HCT116 (cell line): ENCODE measurements around the gene DGCR8. TPM values are rescaled to one million over a fixed set of nuclear protein-coding genes. Genes with fewer than 3 reads are reported as not detected.

Experiments
- ATAC-seq: fragments of 200-7000 bp; cut with Tn5 transposase; 2 replicates; pipeline ENCODE4 v1.9.1; 2020; ENCODE audit warnings: mild to moderate bottlenecking, moderate library complexity
- BruUV-seq: library from RNA; stranded (reverse); fragments of 400-500 nt; replicated peaks from 2 replicates; lab custom pipeline; 2021; lab: Mats Ljungman, UMichigan
- CTCF ChIA-PET: fragments of 300-600 bp; sonication (Branson Sonifier 250); formaldehyde crosslinking; loops from one replicate; lab custom pipeline; 2021; ENCODE audit warnings: antibody characterized with exemption; lab: Charles Lee
- POLR2A ChIA-PET: fragments of 300-600, 350-600 bp; sonication (Branson Sonifier 250); formaldehyde crosslinking; loops from one replicate; lab custom pipeline; 2021; ENCODE audit warnings: antibody characterized with exemption; lab: Charles Lee
- RAD21 ChIA-PET, 2 experiments: fragments of 300-600 bp; sonication (Branson Sonifier 250); formaldehyde crosslinking; loops; one replicate each; lab custom pipeline; 2023; ENCODE audit warnings: low total read pairs in 2 of 2; ENCODE audit not compliant: uncharacterized antibody in 2 of 2, unreplicated experiment in 2 of 2, low non-redundant PET in 1 of 2; lab: Charles Lee
- DNase-seq: peaks from one replicate; pipeline ENCODE4 v3.0.0-alpha.2; 2010; ENCODE audit warnings: low read depth, low spot score
- H2AFZ ChIP-seq: fragments of 200-600 bp; shearing (Covaris generic), sonication (generic); 2 replicates; pipeline ENCODE4 v1.6.1; 2017; ENCODE audit warnings: low read depth, mixed run types, mixed read lengths, antibody characterized with exemption, low read length; ENCODE audit not compliant: poor library complexity, severe bottlenecking
- H3K27ac ChIP-seq: 2 replicates; pipeline ENCODE4 v1.5.1; 2012; ENCODE audit warnings: low read depth, low read length
- H3K27me3 ChIP-seq: fragments of 200-600 bp; sonication (generic); 2 replicates; pipeline ENCODE4 v1.6.1; 2016; ENCODE audit warnings: mixed run types, low read length, mixed read lengths; ENCODE audit not compliant: insufficient read depth
- H3K36me3 ChIP-seq, 2 experiments: fragments of 200-500 bp in 1 of 2; fragments of 200-600 bp in 1 of 2; sonication (Bioruptor generic) in 1 of 2; sonication (generic) in 1 of 2; 2 replicates each; pipeline versions ENCODE4 v1.5.1 to v1.6.1; 2014 to 2016; ENCODE audit warnings: low read length in 2 of 2, inconsistent platforms in 1 of 2, mixed read lengths in 1 of 2, mixed run types in 1 of 2; ENCODE audit not compliant: insufficient read depth in 2 of 2, control insufficient read depth in 1 of 2
- H3K4me1 ChIP-seq, 2 experiments: fragments of 200-600 bp in 1 of 2; sonication (generic) in 1 of 2; 2 replicates each; pipeline versions ENCODE4 v1.5.1 to v1.6.1; 2012 to 2017; ENCODE audit warnings: low read length in 2 of 2, inconsistent platforms in 1 of 2, mild to moderate bottlenecking in 1 of 2, mixed read lengths in 1 of 2, mixed run types in 1 of 2, moderate library complexity in 1 of 2; ENCODE audit not compliant: insufficient read depth in 2 of 2, control insufficient read depth in 1 of 2
- H3K4me2 ChIP-seq: fragments of 200-600 bp; sonication (generic); 2 replicates; pipeline ENCODE4 v1.6.1; 2017; ENCODE audit warnings: mixed run types, low read length, mixed read lengths
- H3K4me3 ChIP-seq, 2 experiments: fragments of 200-600 bp in 1 of 2; sonication (generic) in 1 of 2; replicated peaks in 1 of 2; 2 replicates each; pipeline ENCODE4 v1.5.1; 2011 to 2016; ENCODE audit warnings: low read length in 2 of 2, control low read depth in 1 of 2, low read depth in 1 of 2, mild to moderate bottlenecking in 1 of 2, mixed read lengths in 1 of 2, mixed run types in 1 of 2
- H3K79me2 ChIP-seq: fragments of 200-600 bp; sonication (generic); 2 replicates; pipeline ENCODE4 v1.6.1; 2017; ENCODE audit warnings: mild to moderate bottlenecking, mixed run types, low read length, moderate library complexity, mixed read lengths; ENCODE audit not compliant: insufficient read depth
- H3K9ac ChIP-seq: fragments of 200-600 bp; sonication (generic); 2 replicates; pipeline ENCODE4 v1.6.1; 2016; ENCODE audit warnings: low read length, mixed read lengths
- H3K9me2 ChIP-seq: fragments of 200-600 bp; sonication (generic), shearing (Covaris generic); 2 replicates; pipeline ENCODE4 v1.6.1; 2017; ENCODE audit warnings: mixed run types, mild to moderate bottlenecking, moderate library complexity; ENCODE audit not compliant: insufficient read depth
- H3K9me3 ChIP-seq, 2 experiments: fragments of 200-500 bp in 1 of 2; fragments of 200-600 bp in 1 of 2; sonication (Bioruptor generic) in 1 of 2; sonication (generic) in 1 of 2; 2 replicates each; pipeline ENCODE4 v1.6.1; 2014 to 2017; ENCODE audit warnings: low read length in 2 of 2, mixed read lengths in 2 of 2, inconsistent platforms in 1 of 2, low read depth in 1 of 2, mild to moderate bottlenecking in 1 of 2, mixed run types in 1 of 2, moderate library complexity in 1 of 2; ENCODE audit not compliant: control insufficient read depth in 1 of 2, insufficient read depth in 1 of 2
- H4K20me1 ChIP-seq: fragments of 200-600 bp; sonication (generic), shearing (Covaris generic); 2 replicates; pipeline ENCODE4 v1.6.1; 2017; ENCODE audit warnings: mixed run types, mild to moderate bottlenecking, moderate library complexity; ENCODE audit not compliant: insufficient read depth
- CEBPB ChIP-seq: IDR thresholded peaks from 2 replicates; pipeline ENCODE4 v1.6.1; 2012; ENCODE audit warnings: low read depth
- EGR1 ChIP-seq: IDR thresholded peaks from 2 replicates; pipeline ENCODE4 v1.6.1; 2012; ENCODE audit warnings: low read depth
- EZH2 ChIP-seq: fragments of 200-600 bp; sonication (generic); IDR thresholded peaks from 2 replicates; pipeline ENCODE4 v1.6.1; 2017; ENCODE audit warnings: antibody characterized with exemption, mixed run types
- MAX ChIP-seq: IDR thresholded peaks from 2 replicates; pipeline ENCODE4 v1.6.1; 2012
- SIN3A ChIP-seq: IDR thresholded peaks from 2 replicates; pipeline ENCODE4 v1.6.1; 2012; ENCODE audit warnings: low read depth
- SRF ChIP-seq: IDR thresholded peaks from 2 replicates; pipeline ENCODE4 v1.6.1; 2012; ENCODE audit warnings: low read depth
- YY1 ChIP-seq: IDR thresholded peaks from 2 replicates; pipeline ENCODE4 v1.6.1; 2011; ENCODE audit warnings: low read length, low read depth, moderate library complexity, mild to moderate bottlenecking; ENCODE audit not compliant: insufficient replicate concordance; ENCODE audit errors: extremely low read depth
- ZFX ChIP-seq: fragments of 450-650 bp; IDR thresholded peaks from 2 replicates; pipeline ENCODE4 v1.6.1; 2017
- intact Hi-C: fragments of 100-400 bp; cut with micrococcal nuclease; formaldehyde crosslinking; loops from 2 replicates; pipeline ENCODE4 v1.10.0; 2022
- total RNA-seq: library from RNA; stranded (reverse); gene quantifications from one replicate; pipeline ENCODE4 v1.2.1, GENCODE V29; 2021; ENCODE audit not compliant: unreplicated experiment
- TF ChIP-seq, protein P1 (sequence below), 3 experiments: fragments of 200-600 bp in 1 of 3; sonication (generic) in 1 of 3; IDR thresholded peaks in 2 of 3; conservative IDR thresholded peaks in 1 of 3; 2 replicates each; pipeline ENCODE4 v1.5.1; 2012 to 2017; ENCODE audit warnings: low read depth in 2 of 3, low read length in 2 of 3, antibody characterized with exemption in 1 of 3, borderline replicate concordance in 1 of 3, control low read depth in 1 of 3, mild to moderate bottlenecking in 1 of 3, mixed read lengths in 1 of 3, mixed run types in 1 of 3, moderate library complexity in 1 of 3; ENCODE audit not compliant: insufficient read depth in 1 of 3

DGCR8 gene
- total RNA-seq, 1 experiment from 2014 or later, result 43.8 TPM

DNA sequence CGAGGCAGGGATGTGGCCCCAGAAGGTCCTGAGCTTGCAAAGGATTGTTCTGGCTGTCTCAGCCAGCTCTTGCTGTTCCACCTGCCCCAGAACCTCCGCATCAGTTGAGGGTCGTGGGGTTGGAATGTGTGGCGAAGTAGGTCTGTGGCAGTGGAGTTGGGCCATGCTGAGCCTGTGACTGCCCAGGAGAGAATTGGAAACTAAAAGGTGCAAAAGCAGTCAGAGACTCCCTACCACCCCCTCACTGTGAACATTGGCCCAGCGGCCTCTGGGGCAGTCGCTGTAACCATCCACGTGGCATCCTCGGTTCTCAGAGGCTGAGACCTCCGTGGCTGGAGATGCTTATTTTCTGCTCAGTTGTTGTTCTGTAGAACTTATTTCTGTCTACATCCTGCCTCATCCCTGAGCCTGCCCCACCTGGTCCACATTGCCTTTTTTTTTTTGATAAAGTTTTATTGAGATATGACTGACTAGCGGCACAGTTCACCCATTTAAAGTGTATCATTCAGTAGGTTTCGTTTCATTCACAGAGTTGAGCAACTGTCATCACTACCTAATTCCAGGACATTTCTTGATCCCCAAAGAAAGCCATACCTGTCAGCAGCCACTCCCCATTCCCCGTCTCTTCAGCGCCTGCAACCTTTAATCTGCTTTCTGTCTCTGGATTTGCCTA lies 22.3 kb upstream of the DGCR8 start:
- intact Hi-C loops, result no loop called here
- Histone ChIP-seq H3K4me3 (no peak overlapping the region), H3K9ac (no peak overlapping the region), H3K9me2 (no peaks in the 10 kb centered on the region), H3K9me3 (no peaks in the 10 kb centered on the region), H3K4me2 (no peak overlapping the region), H3K36me3 (peaks cover 0 to 3% of the 10 kb centered on the region in 2 experiments; a peak in 2 of 4 replicates), H2AFZ (no peak overlapping the region), H3K4me1 (peaks cover 4 to 19% of the 10 kb centered on the region in 2 experiments), H3K79me2 (no peaks in the 10 kb centered on the region), H4K20me1 (no peaks in the 10 kb centered on the region), H3K27ac (no peak overlapping the region), H3K27me3 (no peaks in the 10 kb centered on the region)
- ChIA-PET CTCF (no interaction called here), RAD21 (no interaction called here), POLR2A (no interaction called here)
- ATAC-seq, result no peak
- TF ChIP-seq EGR1, result no peak
- TF ChIP-seq EZH2, result no peak
- TF ChIP-seq, protein P1, sequence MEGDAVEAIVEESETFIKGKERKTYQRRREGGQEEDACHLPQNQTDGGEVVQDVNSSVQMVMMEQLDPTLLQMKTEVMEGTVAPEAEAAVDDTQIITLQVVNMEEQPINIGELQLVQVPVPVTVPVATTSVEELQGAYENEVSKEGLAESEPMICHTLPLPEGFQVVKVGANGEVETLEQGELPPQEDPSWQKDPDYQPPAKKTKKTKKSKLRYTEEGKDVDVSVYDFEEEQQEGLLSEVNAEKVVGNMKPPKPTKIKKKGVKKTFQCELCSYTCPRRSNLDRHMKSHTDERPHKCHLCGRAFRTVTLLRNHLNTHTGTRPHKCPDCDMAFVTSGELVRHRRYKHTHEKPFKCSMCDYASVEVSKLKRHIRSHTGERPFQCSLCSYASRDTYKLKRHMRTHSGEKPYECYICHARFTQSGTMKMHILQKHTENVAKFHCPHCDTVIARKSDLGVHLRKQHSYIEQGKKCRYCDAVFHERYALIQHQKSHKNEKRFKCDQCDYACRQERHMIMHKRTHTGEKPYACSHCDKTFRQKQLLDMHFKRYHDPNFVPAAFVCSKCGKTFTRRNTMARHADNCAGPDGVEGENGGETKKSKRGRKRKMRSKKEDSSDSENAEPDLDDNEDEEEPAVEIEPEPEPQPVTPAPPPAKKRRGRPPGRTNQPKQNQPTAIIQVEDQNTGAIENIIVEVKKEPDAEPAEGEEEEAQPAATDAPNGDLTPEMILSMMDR (IDR thresholded peaks at IDR 0.05 in 2 of 3, conservative IDR thresholded peaks at IDR 0.05 in 1 of 3; ENCODE audit: borderline replicate concordance in 1 of 3, insufficient read depth in 1 of 3, low read depth in 2 of 3, low read length in 2 of 3), result no peak
- TF ChIP-seq SRF, result no peak
- TF ChIP-seq CEBPB, result no peak
- TF ChIP-seq YY1, result no peak
- TF ChIP-seq MAX, result no peak
- no peak for TF ChIP-seq ZFX
- no peak for TF ChIP-seq SIN3A
- no peak for DNase-seq
- no TSS peak for BruUV-seq
